GM19372 (cell line): Measurements from ENCODE around the gene STK39.
A peak's percentile ranks its signal among the peaks of the same experiment; 100 is the strongest.
"Not testable (repeated sequence)": the region's sequence is repeated elsewhere in the genome, so short reads cannot be mapped to it uniquely, and the experiment has no call there.

Experiments used
- ATAC-seq: cut with Tn5 transposase; IDR thresholded peaks from one replicate; pipeline ENCODE4 v1.9.1; 2021; ENCODE audit warnings: mild to moderate bottlenecking, low read depth, moderate library complexity; ENCODE audit not compliant: unreplicated experiment

Gene STK39

DNA sequence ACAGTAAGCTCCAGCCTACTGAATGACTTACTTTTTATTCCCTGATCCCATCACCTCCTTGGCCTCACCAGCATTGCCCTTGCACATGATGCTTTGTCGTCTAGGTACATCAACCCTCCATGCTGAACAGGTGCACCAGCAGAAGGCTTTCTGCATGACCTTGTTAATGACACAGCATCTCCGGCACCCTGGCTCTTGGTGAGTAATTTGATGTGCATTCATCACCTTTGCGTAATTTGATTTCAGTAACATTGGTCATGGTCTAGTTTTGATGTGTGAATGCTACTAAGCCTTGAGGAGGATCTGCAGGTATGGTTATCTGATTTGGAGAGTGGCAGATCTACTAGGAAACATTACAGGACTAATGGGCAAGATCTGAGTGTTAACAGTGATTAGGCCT, 103.6 kb downstream of the STK39 start:
- no peak for ATAC-seq

DNA sequence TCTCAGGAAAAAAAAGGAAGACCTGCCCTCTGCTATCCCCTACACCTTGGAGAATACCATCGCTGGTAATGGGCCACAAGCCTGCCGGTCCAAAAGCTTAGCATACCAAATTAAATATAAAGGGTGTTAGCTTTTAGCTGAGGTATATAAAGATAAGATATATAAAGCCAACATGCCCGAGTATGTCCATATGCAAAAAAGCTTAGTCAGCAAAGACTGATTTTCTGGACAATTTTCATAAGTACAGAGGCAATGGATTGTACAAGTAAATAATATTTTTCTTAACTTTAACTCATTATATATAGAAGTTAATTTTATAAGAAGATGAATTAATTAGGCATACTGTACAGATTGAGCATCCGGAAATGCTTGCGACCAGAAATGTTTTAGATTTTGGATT, 106.5 kb downstream of the STK39 start:
- no peak for ATAC-seq

DNA sequence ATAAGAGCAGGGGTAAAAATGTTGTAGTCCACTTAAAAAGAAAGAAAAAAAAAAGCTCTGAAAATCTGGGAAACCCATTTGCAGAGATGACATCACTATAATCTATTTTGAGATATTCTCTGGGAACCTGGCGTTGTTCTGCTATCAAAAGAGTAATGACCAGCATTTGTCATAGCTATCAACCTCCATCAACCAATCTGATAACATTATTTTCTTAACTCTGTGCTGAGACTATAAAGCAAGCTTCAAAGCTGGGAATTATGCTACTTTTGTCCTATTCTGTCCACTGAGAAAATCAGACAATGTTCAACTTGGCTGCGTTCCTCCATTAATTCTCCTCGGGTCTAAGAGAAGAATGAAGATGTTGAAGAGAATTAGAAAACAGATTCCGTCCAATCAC, 107.5 kb downstream of the STK39 start:
- no peak for ATAC-seq

DNA sequence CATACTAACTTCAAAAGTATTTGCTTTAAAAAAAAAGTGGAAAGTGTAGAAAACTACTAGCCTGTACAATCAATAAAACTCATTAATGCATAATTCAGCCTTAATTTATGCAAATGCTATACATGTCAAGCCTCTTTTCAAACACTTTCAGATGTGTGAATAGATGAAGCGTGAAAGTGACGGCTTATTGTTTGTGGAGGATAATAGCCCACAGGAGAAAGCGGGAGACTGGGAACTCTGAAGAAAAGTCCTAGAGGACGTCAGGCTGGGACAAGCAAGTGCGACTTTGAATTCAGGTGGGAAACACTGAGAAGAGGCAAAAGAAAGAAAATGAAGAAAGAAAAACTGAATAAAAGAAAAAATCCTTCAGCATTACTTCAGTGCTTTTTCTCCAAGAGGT, 108.5 kb downstream of the STK39 start:
- no peak for ATAC-seq

DNA sequence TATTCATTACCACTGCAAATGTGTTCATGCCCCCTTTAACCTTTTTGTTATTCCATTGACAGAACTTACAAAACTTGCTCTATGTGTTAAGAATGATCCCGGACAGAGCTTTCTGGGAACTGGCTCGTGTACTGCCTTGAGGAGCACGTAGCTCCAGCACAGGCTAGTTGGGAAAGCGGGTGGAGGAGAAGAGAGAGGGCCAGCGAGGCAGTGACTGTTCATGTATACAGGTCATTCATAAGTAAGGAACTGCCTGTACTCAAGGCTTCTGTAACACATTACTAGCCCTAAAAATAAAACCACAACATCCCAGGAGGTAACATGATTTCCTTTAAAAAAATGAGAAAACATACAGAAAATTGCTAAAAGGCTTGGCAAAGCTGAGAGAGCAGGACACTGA, 109.0 kb downstream of the STK39 start:
- ATAC-seq: no peak

DNA sequence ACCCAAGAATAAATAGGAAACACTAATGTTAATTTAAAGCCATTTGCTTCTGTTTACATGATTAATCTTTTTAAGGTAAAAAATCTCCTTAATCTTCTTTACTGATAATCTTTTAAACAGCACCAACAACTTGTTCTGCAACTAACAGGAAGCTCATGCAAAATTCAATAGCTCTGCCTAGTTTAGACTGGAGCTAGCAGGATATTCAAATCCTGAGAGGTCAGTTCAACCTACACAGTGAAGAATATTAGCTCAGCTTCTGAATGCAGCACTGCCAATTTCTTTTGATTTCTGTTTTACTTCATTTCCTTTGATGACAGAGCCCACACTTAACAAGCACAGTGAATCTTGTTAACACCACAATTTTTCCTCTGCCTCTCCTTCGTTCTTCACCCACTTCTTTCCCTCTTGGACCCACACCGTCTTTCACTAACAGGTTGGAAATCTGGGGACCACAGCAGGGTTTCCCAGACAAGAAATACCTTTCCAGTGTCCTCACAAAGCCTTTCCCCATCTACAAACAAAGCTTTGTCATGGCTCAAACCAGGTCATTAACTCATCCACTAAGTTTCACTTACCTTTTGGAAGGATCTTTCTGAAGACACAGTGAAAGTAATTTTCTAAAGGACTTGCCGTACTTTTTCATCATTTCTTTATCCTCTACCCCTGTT, 109.8 kb downstream of the STK39 start:
- no peak for ATAC-seq

DNA sequence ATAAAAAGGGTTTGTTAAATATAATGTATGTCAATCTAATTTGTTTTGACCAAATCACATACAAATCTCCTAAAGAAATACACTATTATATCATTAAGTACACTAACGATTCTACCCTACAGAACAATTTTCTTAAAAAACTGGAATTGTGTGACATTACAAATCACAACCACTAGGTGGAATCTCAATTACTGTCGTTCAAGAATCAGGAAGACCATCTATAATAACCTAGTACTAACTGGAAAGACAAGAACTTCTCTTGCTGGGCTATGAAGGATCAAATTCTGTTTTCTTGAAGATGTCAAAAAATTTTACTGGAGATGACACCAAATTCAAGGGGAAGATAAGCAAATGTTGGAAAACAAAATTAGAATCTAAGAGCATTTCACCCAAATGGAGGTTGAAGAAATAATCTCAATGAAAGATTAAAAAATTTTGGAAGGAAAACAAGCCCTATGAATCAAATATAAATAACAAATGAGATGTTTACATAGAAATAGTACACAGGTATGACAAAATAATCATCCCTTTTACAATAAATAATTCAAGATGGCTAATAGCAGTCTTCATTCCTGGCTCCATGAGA, 110.9 kb downstream of the STK39 start:
- peak; percentile 63 for ATAC-seq

DNA sequence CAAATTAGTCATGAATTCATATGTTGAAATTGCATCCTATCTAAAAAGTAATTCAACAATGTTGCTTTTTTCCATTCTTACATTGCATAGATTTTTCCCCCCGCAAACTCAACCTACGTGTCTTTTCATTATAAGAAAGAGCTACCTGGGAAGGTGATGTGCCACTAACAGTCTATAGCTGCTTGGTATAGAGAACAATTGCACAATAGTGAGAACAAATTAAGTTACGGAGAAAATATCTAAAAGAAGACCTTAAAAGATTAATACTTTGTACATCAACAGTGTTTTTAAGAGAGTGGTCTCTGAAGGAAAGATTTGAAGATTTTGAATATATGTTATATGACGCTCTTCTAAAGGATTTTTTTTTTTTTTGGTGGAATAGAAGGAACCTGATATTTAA, 111.8 kb downstream of the STK39 start:
- ATAC-seq: no peak

DNA sequence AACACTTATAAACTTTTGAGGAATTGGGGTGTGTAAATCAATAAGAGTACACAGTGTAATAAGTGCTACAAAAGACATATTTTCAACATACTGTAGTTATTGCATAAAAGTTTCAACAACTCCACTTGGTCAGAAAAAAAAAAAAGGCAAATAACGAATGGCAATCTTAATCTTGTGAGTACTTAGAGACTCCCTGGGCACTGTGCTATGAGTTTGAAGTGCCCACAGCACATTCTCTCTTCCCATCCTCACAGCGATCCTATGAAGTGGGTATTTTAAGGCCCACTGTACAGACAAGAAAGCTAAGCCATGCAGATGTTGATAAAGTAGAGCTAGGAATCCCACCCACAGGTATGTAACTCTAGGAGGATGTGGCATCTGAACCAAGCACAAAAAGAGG, 112.3 kb downstream of the STK39 start:
- ATAC-seq: no peak

DNA sequence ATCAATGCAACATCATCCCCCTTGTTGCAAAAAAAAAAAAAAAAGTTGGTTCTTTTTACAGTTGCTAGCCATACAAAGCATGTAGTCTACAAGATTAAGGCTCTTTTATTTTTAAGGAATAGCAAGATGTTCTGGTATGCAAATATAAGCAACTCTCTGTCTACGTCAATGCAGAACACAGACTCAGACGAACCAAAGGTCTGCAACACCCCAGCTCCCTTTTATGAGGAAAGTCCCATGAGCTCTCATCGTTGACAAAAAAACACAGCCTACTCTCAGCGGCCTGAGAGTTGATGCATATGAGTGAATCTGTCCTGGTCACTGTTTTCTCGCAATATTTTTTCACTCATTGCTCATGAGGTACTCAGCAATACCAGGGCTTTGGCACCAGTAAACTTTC, 112.9 kb downstream of the STK39 start:
- ATAC-seq: no peak

DNA sequence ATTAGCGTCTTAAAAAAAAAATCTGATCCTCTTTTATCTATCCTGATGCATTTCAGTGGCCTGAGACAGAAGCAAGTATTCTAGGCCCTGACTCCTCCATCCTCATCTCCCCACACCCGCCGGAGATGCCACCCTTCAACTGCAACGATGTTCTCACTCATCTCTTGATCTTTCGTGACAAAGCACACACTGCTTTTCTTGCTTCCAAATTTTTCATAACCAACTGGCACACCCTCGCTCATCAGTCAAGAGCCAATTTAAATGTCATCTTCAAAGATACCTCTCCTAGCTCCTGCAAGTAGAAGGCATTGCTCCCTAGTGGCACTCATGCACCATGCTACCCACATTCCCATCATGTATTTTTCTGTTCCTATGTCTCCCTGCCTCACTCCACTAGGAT, 115.0 kb downstream of the STK39 start:
- no peak for ATAC-seq

DNA sequence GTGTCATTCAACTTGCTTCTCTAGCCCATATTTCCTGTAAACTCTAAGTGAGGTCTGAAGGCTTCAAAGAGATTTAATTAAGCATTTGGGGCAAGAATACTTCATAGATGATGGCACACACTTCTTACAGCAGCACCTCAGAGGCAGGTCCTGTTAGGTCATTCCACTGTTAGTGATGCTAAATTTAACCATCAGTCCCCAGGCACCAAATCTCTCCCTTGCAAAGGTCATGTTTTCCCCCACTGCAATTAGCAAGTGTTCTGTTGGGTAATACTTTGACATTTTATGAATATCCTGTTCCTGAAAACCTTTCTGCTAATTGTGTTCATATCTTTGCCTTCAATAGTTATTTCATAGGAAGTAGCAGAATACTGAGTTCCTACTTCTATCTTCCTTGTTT, 117.0 kb downstream of the STK39 start:
- ATAC-seq: no peak

DNA sequence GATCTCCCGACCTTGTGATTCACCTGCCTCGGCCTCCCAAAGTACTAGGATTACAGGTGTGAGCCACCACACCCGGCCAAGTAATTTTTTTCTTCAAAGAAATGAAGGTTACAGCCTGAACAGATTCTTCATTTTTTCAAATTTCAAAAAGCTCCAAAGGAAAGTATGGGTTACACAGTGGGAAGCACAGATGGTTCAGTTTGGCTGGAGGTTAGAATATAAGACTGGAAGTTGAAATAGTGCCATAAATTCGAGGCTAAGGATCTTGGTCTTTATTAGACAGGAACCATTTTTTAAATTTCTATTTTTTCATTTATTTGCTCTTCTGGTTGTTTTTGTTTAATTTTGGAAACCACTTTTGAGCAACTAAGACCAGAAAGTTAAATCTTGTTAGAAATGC, 120.0 kb downstream of the STK39 start:
- ATAC-seq: no peak

DNA sequence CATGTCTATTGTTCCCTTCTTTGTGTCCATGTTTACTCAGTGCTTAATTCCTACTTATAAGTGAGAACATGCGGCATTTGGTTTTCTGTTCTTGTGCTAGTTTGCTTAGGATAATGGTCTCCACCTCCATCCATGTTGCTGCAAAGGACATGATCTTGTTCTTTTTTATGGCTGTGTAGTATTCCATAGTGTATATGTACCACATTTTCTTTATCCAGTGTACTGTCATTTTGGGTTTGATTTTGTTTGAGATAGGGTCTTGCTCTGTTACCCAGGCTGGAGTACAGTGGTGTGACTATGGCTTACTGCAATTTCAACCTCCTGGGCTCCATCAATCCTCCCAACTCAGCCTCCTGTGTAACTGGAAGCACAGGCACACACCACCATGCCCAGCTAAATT, 125.2 kb downstream of the STK39 start:
- ATAC-seq: not testable (repeated sequence)

DNA sequence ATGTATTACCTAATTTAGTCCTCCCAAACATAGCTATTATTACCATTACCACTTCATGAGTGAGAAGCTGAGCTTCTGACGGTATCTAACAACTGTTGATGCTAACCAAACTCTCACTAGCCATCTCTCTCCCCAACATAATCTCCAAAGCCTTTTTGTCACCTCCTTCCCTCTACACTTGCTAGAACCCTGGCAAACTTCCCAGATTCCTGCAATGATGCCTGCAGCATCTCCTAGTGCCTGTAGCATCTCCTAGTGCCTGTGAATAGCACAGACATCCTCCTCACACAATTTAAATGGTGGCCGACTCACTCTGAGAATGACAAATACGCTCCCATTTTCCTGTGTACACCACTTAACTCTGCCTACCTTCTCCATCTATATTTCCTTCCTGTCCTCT, 126.7 kb downstream of the STK39 start:
- ATAC-seq: no peak

DNA sequence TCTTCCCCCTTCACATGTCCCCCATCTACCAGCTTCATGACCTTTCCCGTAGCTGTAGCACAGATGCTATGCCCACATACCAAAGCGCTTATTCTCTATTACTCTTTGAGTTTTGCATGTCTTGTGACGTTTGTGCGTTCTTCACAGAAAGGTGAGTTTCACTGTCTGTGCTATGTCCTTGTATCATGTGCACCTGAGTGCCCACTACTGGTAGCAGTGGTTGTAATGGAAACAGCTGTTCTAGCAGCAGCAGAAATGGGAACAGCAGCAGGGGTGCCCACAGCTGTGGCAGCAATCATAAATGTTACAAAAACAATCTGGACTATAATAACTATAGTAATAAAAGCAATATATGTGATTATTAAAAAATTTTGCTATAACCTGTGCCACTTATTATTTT, 127.1 kb downstream of the STK39 start:
- no peak for ATAC-seq

DNA sequence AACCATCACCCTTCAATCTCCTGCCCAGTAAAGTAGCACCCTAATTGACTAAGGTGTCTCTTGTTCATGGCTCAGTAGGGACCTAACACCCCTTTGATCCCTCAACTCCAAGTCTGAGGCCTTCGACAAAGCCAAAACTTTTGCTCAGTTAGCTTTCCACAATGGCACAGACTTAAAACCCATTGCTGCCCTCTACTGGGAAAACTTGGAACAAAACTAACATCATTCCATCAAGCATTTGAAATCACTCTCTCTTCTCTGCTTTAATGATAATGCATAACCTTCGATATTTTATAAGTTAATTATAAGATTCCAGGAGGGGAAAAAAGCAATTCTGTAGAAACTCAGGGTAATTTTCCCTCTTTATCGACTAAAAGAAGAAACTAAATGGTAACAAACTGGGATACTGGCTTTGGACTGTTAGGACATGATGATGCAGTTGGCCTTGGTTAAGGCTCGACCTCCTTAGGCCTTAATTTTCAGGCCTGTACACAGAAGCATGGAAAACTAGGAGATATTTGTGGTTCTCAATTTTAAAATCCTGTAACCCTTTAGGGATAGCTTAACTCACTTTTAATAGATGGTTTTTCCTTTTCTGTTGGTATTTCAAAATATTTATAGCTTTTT, 127.8 kb downstream of the STK39 start:
- no peak for ATAC-seq

DNA sequence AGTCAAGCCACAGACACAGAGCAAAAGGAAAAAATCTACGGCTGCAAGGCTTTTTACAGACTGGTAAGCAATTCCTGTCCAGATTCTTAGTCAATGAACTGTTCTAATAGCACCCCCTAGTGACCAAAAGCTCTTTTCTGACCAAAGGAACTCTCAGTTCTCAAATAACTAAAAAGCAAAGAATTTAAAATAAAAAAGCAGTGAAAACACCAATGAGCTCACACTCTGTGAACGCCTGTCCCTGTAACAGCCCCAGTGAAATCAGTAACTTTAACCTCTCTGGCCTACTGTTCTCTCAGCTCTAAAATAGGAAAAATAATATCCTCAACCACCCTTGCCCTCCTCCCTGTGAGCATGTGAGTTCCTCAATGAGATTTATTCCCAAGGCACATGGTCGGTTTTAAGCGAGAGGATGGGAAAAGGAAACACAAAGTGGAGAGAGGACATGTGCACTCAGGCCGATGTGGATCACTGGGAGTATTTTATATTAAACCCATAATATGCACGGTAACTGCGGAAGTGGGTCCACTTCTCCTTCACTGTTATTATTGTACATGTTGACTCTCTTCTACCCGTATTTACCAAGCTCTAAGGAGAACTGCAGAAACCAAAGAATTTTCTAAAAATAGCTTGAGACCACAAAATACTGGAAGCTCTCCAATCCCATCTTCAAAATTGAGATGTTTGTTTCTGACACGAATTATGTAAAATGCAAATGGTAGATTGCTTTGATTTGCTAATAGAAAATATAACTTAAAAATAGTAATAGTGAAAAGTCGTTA, 128.5 kb downstream of the STK39 start:
- peak; percentile 75 for ATAC-seq

DNA sequence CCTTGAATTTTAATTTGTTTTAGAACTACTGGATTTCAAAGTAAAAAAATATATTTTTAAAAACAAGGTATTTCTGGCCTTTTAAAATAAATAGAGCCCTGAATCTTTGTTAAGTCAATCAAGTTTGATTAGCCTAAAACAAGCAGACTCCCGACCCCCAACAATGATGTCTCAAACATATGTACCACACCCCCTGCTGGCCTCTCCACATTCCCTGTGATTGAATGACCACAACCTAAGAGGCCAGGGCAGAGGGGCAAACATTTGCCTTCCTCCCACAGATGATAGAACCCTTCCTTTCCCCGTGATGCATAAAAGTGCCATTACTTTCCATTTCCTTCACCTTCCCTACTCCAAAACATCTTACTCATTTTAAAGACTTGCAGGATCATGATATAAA, 130.9 kb downstream of the STK39 start:
- no peak for ATAC-seq

DNA sequence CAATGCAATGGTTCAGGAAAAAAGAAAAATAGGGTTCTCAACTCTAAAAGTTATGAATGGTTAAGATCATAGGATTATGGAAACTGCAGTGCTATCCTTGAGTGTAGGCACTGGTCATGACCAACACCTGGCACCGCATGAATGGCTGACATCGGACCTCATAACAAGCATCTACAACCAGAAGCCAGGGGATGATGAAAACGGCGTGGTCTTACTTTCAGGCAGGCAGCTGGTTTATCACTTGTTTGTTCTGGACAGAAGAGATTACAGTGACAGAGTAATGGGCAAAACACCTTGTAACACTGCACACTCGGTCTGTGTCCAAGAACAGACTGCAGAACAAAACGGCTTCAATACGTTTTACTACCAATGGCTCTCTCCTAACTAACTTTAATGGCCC, 132.8 kb downstream of the STK39 start:
- no peak for ATAC-seq

DNA sequence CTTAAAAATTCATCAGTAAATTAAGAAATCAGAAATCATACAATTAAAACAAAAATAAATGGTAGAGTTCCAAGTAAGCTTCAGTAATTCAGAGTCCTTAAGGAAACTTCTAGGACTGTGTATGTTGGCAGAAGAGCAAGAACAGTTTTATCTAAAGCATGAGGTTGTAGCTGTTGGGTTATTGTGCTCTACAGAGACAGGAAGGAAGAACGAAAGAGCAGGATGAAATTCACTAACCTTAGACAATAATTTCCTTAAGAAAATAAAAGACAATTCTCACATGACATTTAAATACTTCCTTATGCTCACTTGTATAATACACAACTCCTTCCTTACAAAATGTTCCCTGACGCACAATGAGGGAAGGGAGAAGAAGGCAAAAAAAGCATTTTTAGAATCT, 133.4 kb downstream of the STK39 start:
- ATAC-seq: no peak

DNA sequence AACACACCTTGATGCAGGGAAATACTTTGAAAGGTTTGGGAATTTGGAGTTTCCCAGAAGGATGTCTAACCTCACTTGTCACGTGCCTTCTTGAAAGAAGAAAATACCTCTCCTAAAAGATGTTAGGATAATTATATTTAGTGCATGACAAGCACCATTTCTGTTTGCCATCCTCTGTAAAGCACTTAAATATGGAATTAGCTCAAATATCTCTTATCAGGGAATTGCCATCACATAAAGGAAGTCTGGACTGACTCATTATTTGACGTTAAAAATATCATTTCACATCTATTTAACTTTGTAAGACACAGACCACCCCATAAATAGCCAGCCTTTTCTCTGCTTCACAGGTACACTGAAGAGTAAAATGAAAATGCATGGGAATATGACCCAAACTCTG, 140.1 kb downstream of the STK39 start:
- ATAC-seq: no peak
